Nephron progenitor cell (in vitro differentiated cells): ENCODE results near the gene DLG3.

Experiments
- DNase-seq: peaks from one replicate; pipeline ENCODE4 v3.0.0; 2021
- H3K27ac Mint-ChIP-seq: 2 replicates; pipeline ENCODE4 v1.8.0; 2021; ENCODE audit warnings: mild to moderate bottlenecking, moderate library complexity, mixed read lengths
- H3K27me3 Mint-ChIP-seq: 2 replicates; pipeline ENCODE4 v1.8.0; 2021; ENCODE audit warnings: mild to moderate bottlenecking, low read depth, mixed read lengths; ENCODE audit not compliant: poor library complexity
- H3K36me3 Mint-ChIP-seq: 2 replicates; pipeline ENCODE4 v1.8.0; 2021; ENCODE audit warnings: low read depth, mixed read lengths
- H3K4me1 Mint-ChIP-seq: 2 replicates; pipeline ENCODE4 v1.8.0; 2021; ENCODE audit warnings: mixed read lengths
- H3K4me3 Mint-ChIP-seq: 2 replicates; pipeline ENCODE4 v1.8.0; 2021; ENCODE audit warnings: mild to moderate bottlenecking, moderate library complexity, mixed read lengths
- H3K9me3 Mint-ChIP-seq: 2 replicates; pipeline ENCODE4 v1.8.0; 2021; ENCODE audit warnings: mild to moderate bottlenecking, moderate library complexity, mixed read lengths
- CTCF ChIP-seq: fragments of 200-600 bp; sonication (generic); IDR thresholded peaks from 2 replicates; pipeline ENCODE4 v1.5.0; 2021; ENCODE audit warnings: antibody characterized with exemption

Gene DLG3

GRCh38 chrX:70485466-70485865 is 40.8 kb downstream of the DLG3 start:
- H3K9me3 Mint-ChIP-seq, result peaks cover 26% of the 10 kb centered on the region
- no peak for TF ChIP-seq CTCF
- H3K4me3 Mint-ChIP-seq, result no peak overlapping the region
- DNase-seq, result no peak
- peaks cover 3% of the 10 kb centered on the region for H3K27me3 Mint-ChIP-seq
- H3K4me1 Mint-ChIP-seq, result peaks cover 35% of the 10 kb centered on the region
- H3K27ac Mint-ChIP-seq, result peak overlapping the region; percentile 57
- H3K36me3 Mint-ChIP-seq, result peaks cover 56% of the 10 kb centered on the region

- peaks cover 72% of the 10 kb centered on the region for H3K36me3 Mint-ChIP-seq
- H3K27ac Mint-ChIP-seq, result no peak overlapping the region
- H3K4me1 Mint-ChIP-seq, result peaks cover 11% of the 10 kb centered on the region
- DNase-seq, result no peak
- no peaks in the 10 kb centered on the region for H3K27me3 Mint-ChIP-seq
- H3K9me3 Mint-ChIP-seq, result peaks cover 34% of the 10 kb centered on the region
- TF ChIP-seq CTCF, result no peak
- no peak overlapping the region for H3K4me3 Mint-ChIP-seq
Observed at GRCh38 chrX:70488856-70489255, 44.2 kb downstream of the DLG3 start.

GRCh38 chrX:70494441-70494840 is 49.8 kb downstream of the DLG3 start:
- H3K27ac Mint-ChIP-seq, result no peak overlapping the region

GRCh38 chrX:70496491-70496890 is 51.9 kb downstream of the DLG3 start:
- Mint-ChIP-seq H3K27ac (no peak overlapping the region), H3K4me3 (no peak overlapping the region), H3K4me1 (peaks cover 19% of the 10 kb centered on the region), H3K9me3 (peaks cover 50% of the 10 kb centered on the region), H3K36me3 (peaks cover 60% of the 10 kb centered on the region), H3K27me3 (no peaks in the 10 kb centered on the region)
- no peak for TF ChIP-seq CTCF
- DNase-seq, result no peak

More at GRCh38 chrX:70494441-70494840, 49.8 kb downstream of the DLG3 start:
- Mint-ChIP-seq H3K27me3 (no peaks in the 10 kb centered on the region), H3K9me3 (peaks cover 47% of the 10 kb centered on the region), H3K4me1 (peaks cover 14% of the 10 kb centered on the region), H3K4me3 (no peak overlapping the region), H3K36me3 (peaks cover 64% of the 10 kb centered on the region)
- DNase-seq, result no peak
- no peak for TF ChIP-seq CTCF

GRCh38 chrX:70497026-70497425 is 52.4 kb downstream of the DLG3 start:
- peaks cover 19% of the 10 kb centered on the region for H3K4me1 Mint-ChIP-seq
- no peak for DNase-seq
- no peak overlapping the region for H3K4me3 Mint-ChIP-seq
- H3K27me3 Mint-ChIP-seq, result no peaks in the 10 kb centered on the region
- H3K27ac Mint-ChIP-seq, result no peak overlapping the region
- peaks cover 57% of the 10 kb centered on the region for H3K36me3 Mint-ChIP-seq
- no peak for TF ChIP-seq CTCF
- peaks cover 44% of the 10 kb centered on the region for H3K9me3 Mint-ChIP-seq

- Mint-ChIP-seq H3K4me1 (peaks cover 19% of the 10 kb centered on the region), H3K36me3 (peaks cover 50% of the 10 kb centered on the region), H3K27me3 (no peaks in the 10 kb centered on the region), H3K27ac (peak overlapping the region; percentile 64), H3K9me3 (peaks cover 40% of the 10 kb centered on the region), H3K4me3 (no peak overlapping the region)
- TF ChIP-seq CTCF, result no peak
- DNase-seq, result no peak
Observed at GRCh38 chrX:70498129-70498528, 53.5 kb downstream of the DLG3 start.
